ENCODE results near the gene GTF3C1.

DNA sequence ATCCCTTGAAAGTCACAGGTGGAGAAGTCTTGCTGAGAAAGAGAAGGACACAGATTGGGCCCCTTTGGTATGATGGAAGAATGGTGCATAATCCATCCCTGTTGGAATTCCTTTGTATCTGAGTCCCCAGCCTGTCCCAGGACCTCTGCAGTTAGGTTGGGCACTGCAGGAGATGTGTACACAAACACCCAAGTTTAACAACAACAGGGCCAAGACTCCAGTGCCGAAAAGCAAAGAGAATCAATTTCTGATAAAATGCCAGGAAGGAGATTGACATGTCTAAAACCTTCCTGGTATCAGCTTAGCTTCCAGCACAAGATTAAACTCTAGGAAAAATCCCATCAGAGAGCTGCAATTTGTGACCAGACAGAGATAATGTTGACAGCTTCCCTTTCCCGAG, 33.2 kb upstream of the GTF3C1 start:
- TF ChIP-seq SP2 (IDR thresholded peaks at IDR 0.05; ENCODE audit: low read length) (no peak), POLR2A (IDR thresholded peaks at IDR 0.05; ENCODE audit: control extremely low read depth in 1 of 2, low read depth in 2 of 2, low read length in 2 of 2) (no peak), GABPA (IDR thresholded peaks at IDR 0.05; ENCODE audit: borderline replicate concordance, insufficient read depth, low read length) (no peak), NRF1 (IDR thresholded peaks at IDR 0.05; ENCODE audit: low read depth, low read length) (no peak), CHD2 (IDR thresholded peaks at IDR 0.05; ENCODE audit: low read length) (no peak), CEBPB (IDR thresholded peaks at IDR 0.05; ENCODE audit: low read depth, low read length) (no peak), SIN3A (conservative IDR thresholded peaks at IDR 0.05 in 1 of 2, IDR thresholded peaks at IDR 0.05 in 1 of 2; ENCODE audit: low read depth in 1 of 2, low read length in 2 of 2) (no peak), EGR1 (IDR thresholded peaks at IDR 0.05; ENCODE audit: borderline replicate concordance, low read depth, low read length) (no peak), TEAD4 (IDR thresholded peaks at IDR 0.05; ENCODE audit: low read depth, low read length) (no peak)
- TF ChIP-seq, protein P1, sequence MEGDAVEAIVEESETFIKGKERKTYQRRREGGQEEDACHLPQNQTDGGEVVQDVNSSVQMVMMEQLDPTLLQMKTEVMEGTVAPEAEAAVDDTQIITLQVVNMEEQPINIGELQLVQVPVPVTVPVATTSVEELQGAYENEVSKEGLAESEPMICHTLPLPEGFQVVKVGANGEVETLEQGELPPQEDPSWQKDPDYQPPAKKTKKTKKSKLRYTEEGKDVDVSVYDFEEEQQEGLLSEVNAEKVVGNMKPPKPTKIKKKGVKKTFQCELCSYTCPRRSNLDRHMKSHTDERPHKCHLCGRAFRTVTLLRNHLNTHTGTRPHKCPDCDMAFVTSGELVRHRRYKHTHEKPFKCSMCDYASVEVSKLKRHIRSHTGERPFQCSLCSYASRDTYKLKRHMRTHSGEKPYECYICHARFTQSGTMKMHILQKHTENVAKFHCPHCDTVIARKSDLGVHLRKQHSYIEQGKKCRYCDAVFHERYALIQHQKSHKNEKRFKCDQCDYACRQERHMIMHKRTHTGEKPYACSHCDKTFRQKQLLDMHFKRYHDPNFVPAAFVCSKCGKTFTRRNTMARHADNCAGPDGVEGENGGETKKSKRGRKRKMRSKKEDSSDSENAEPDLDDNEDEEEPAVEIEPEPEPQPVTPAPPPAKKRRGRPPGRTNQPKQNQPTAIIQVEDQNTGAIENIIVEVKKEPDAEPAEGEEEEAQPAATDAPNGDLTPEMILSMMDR (IDR thresholded peaks at IDR 0.05; ENCODE audit: control extremely low read depth in 1 of 3, insufficient read depth in 1 of 3, low read depth in 1 of 3, low read length in 3 of 3) = no peak
- TF ChIP-seq, protein P2, sequence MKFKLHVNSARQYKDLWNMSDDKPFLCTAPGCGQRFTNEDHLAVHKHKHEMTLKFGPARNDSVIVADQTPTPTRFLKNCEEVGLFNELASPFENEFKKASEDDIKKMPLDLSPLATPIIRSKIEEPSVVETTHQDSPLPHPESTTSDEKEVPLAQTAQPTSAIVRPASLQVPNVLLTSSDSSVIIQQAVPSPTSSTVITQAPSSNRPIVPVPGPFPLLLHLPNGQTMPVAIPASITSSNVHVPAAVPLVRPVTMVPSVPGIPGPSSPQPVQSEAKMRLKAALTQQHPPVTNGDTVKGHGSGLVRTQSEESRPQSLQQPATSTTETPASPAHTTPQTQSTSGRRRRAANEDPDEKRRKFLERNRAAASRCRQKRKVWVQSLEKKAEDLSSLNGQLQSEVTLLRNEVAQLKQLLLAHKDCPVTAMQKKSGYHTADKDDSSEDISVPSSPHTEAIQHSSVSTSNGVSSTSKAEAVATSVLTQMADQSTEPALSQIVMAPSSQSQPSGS (IDR thresholded peaks at IDR 0.05; ENCODE audit: low read length) = no peak
